Body of pancreas (tissue), 4 donors: ENCODE measurements around the gene BCR. TPM values are rescaled to one million over a fixed set of nuclear protein-coding genes. Genes with fewer than 3 reads are reported as not detected.

Source experiments
- ATAC-seq: fragments of 150-250 bp; one replicate; pipeline ENCODE4 v1.9.1; 2016
- DNase-seq, 4 donors: peaks; one replicate each; pipeline ENCODE4 v3.0.0-alpha.2; 2019
- H3K27ac ChIP-seq, 4 donors: fragments of 200-600 bp; sonication (generic); 1 replicate in 3 of 4; 2 replicates in 1 of 4; pipeline versions ENCODE4 v1.5.1 to v1.6.1; 2016 to 2019; ENCODE audit warnings: mild to moderate bottlenecking in 1 of 4, mixed read lengths in 1 of 4, moderate library complexity in 1 of 4
- H3K27me3 ChIP-seq, 2 donors: fragments of 200-600 bp; sonication (generic); one replicate each; pipeline ENCODE4 v1.6.0; 2016; ENCODE audit warnings: mild to moderate bottlenecking in 1 of 2
- H3K36me3 ChIP-seq, 2 donors: fragments of 200-600 bp; sonication (generic); replicated peaks in 1 of 2; 2 replicates each; pipeline ENCODE4 v1.5.1; 2016; ENCODE audit warnings: low read depth in 2 of 2; ENCODE audit not compliant: insufficient read depth in 1 of 2
- H3K4me1 ChIP-seq: fragments of 200-600 bp; sonication (generic); one replicate; pipeline ENCODE4 v1.6.0; 2016
- H3K4me3 ChIP-seq, 2 donors: fragments of 200-600 bp; sonication (generic); 1 replicate in 1 of 2; 2 replicates in 1 of 2; pipeline ENCODE4 v1.5.1; 2016 to 2019
- H3K9me3 ChIP-seq, 3 donors: fragments of 200-600 bp; sonication (generic); 1 replicate in 2 of 3; 2 replicates in 1 of 3; pipeline ENCODE4 v1.5.1; 2016
- CTCF ChIP-seq, 7 experiments: fragments of 450-650 bp in 4 of 7; fragments of 200-600 bp in 3 of 7; sonication (generic) in 3 of 7; IDR thresholded peaks; one replicate each; pipeline ENCODE4 v1.5.1; 2016 to 2019; ENCODE audit warnings: antibody characterized with exemption in 7 of 7
- POLR2A ChIP-seq, 3 donors: fragments of 450-650 bp; IDR thresholded peaks; one replicate each; pipeline ENCODE4 v1.6.1; 2016; ENCODE audit warnings: antibody characterized with exemption in 3 of 3, mild to moderate bottlenecking in 2 of 3
- whole genome bisulfite sequencing, 2 donors: methylation state at CpG; one replicate each; pipeline ENCODE4 v1.1.5; 2017; 5-methylcytosine and 5-hydroxymethylcytosine counted together
- intact Hi-C: fragments of 100-400 bp; cut with DNase I; formaldehyde crosslinking; loops from one replicate; pipeline ENCODE4 v1.15.1; 2023
- total RNA-seq, 2 donors: library from RNA; depleted of rRNA; stranded (reverse); fragments of >200 nt; gene quantifications; one replicate each; pipeline ENCODE4 v1.1.0, GENCODE V29; 2016

BCR gene
- total RNA-seq, 2 donors from 2014 or later, result 28.3 to 71.2 TPM

- 79% methylated on average over 8 of the region's 8 CpGs for WGBS, 2 donors
- intact Hi-C loops, result no loop called here
- Histone ChIP-seq H3K9me3 (no peaks in the 10 kb centered on the region), H3K27ac (no peak overlapping the region), H3K4me3 (no peak overlapping the region), H3K4me1 (peaks cover 17% of the 10 kb centered on the region), H3K36me3 (no peaks in the 10 kb centered on the region), H3K27me3 (no peaks in the 10 kb centered on the region)
- TF ChIP-seq CTCF (IDR thresholded peaks at IDR 0.05), result no peak
- no peak for TF ChIP-seq POLR2A (IDR thresholded peaks at IDR 0.05)
- ATAC-seq, result no peak
- DNase-seq, result no peak
Measured at GRCh38 chr22:23241562-23242472, 61.5 kb downstream of the BCR start.

GRCh38 chr22:23242473-23243001 is 62.2 kb downstream of the BCR start:
- intact Hi-C loops, result no loop called here
- no peak for ATAC-seq
- no peak for DNase-seq
- WGBS, 2 donors, result 74 to 87% methylated on average over 10 of the region's 10 CpGs
- Histone ChIP-seq H3K4me1 (peaks cover 17% of the 10 kb centered on the region), H3K27me3 (no peaks in the 10 kb centered on the region), H3K9me3 (no peaks in the 10 kb centered on the region), H3K27ac (no peak overlapping the region), H3K4me3 (no peak overlapping the region), H3K36me3 (no peaks in the 10 kb centered on the region)
- TF ChIP-seq POLR2A (IDR thresholded peaks at IDR 0.05) (no peak), CTCF (IDR thresholded peaks at IDR 0.05) (no peak)

- DNase-seq, result no peak
Measured at GRCh38 chr22:23243006-23243573, 62.8 kb downstream of the BCR start.

GRCh38 chr22:23243859-23244689 is 63.8 kb downstream of the BCR start:
- Histone ChIP-seq H3K27me3 (no peaks in the 10 kb centered on the region), H3K27ac (no peak overlapping the region), H3K36me3 (no peaks in the 10 kb centered on the region), H3K9me3 (no peaks in the 10 kb centered on the region), H3K4me3 (no peak overlapping the region), H3K4me1 (peaks cover 23% of the 10 kb centered on the region)
- intact Hi-C loops, result no loop called here
- no peak for ATAC-seq
- DNase-seq, result no peak
- WGBS, 2 donors, result 76 to 77% methylated on average over 17 of the region's 17 CpGs
- no peak for TF ChIP-seq CTCF (IDR thresholded peaks at IDR 0.05)
- no peak for TF ChIP-seq POLR2A (IDR thresholded peaks at IDR 0.05)

More at GRCh38 chr22:23243006-23243573, 62.8 kb downstream of the BCR start:
- intact Hi-C loops, result no loop called here
- Histone ChIP-seq H3K4me1 (peaks cover 17% of the 10 kb centered on the region), H3K4me3 (no peak overlapping the region), H3K27me3 (no peaks in the 10 kb centered on the region), H3K27ac (no peak overlapping the region), H3K36me3 (no peaks in the 10 kb centered on the region), H3K9me3 (no peaks in the 10 kb centered on the region)
- 57 to 74% methylated on average over 7 to 8 of the region's 8 CpGs for WGBS, 2 donors
- TF ChIP-seq CTCF (IDR thresholded peaks at IDR 0.05) (no peak), POLR2A (IDR thresholded peaks at IDR 0.05) (no peak)
- ATAC-seq, result no peak
